ENCODE data around the gene COQ8A. TPM values are rescaled to one million over a fixed set of nuclear protein-coding genes. Genes with fewer than 3 reads are reported as not detected.

Gene COQ8A
- polyA plus RNA-seq, 1 experiment = 5.3 TPM

- Histone ChIP-seq H3K9me3 (ENCODE audit: control insufficient read depth, insufficient read depth, low read length) (peaks cover 5% of the 10 kb centered on the region), H3K4me3 (ENCODE audit: low read depth, low read length) (no peak overlapping the region), H3K27me3 (ENCODE audit: control insufficient read depth, insufficient read depth, low read length) (no peaks in the 10 kb centered on the region), H3K27ac (ENCODE audit: low read depth, low read length) (peak overlapping the region; percentile 47)
- POLR2A ChIA-PET = interaction anchor here (1.4 kb wide), 1 partner anchor 34 kb away, joined by 3 read pairs; no protein-coding TSS in a partner anchor
- CTCF ChIA-PET = interaction anchor here (0.5 to 1.2 kb wide), 2 partner anchors 125 to 336 kb away, joined by 3 to 4 read pairs; no protein-coding TSS in a partner anchor
- no peak for TF ChIP-seq CTCF (IDR thresholded peaks at IDR 0.05; ENCODE audit: low read depth, low read length)
- no peak for DNase-seq (ENCODE audit: low read depth, low spot score)
These were observed 33.3 kb downstream of the COQ8A start for GRCh38 chr1:226973371-226973897.

DNA sequence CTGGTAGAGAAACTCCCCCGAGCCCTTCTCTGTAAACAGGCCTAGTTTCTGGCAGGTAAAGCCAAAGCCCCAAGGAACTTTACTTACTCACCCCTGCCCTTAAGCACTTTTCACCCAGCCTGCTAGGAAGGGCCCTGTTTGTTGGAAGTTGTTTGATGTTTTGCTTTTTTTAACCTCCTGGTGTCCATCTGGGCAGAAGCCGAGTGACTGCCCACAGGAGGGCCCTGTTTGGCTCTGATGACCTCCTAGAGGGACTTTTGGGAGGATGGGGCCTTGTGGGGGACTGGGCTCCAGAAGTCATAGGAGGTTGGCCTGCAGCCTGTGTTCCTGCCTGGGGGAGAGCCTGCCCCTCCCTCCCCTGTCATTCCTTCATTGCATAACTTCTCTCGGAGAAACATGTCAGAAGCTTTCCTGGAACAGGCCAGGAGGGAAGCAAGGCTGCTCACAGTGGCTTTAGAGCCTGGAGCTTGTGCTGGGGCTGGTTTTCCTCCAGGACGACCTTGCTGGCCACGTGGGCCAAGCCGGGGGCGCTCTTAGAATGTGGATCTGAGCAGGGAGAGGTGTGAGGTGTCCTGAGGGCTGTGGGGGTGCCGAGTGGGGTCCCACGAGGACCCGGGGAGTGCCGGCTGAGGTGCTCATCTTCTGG is 33.9 kb downstream of the COQ8A start:
- Histone ChIP-seq H3K27ac (ENCODE audit: low read depth, low read length) (peak overlapping the region; percentile 47), H3K27me3 (ENCODE audit: control insufficient read depth, insufficient read depth, low read length) (no peaks in the 10 kb centered on the region), H3K9me3 (ENCODE audit: control insufficient read depth, insufficient read depth, low read length) (peaks cover 5% of the 10 kb centered on the region), H3K4me3 (ENCODE audit: low read depth, low read length) (no peak overlapping the region)
- ChIA-PET CTCF (interaction anchor here (0.5 to 1.2 kb wide), 3 partner anchors 19 to 336 kb away, joined by 3 to 4 read pairs (median 3); no protein-coding TSS in a partner anchor), POLR2A (interaction anchor here (1.4 kb wide), 1 partner anchor 35 kb away, joined by 3 read pairs; no protein-coding TSS in a partner anchor)
- DNase-seq (ENCODE audit: low read depth, low spot score) = no peak
- 0 out of 2 replicates have a peak, but pooled peaks have one; percentile 2 for TF ChIP-seq CTCF (IDR thresholded peaks at IDR 0.05; ENCODE audit: low read depth, low read length)

DNA sequence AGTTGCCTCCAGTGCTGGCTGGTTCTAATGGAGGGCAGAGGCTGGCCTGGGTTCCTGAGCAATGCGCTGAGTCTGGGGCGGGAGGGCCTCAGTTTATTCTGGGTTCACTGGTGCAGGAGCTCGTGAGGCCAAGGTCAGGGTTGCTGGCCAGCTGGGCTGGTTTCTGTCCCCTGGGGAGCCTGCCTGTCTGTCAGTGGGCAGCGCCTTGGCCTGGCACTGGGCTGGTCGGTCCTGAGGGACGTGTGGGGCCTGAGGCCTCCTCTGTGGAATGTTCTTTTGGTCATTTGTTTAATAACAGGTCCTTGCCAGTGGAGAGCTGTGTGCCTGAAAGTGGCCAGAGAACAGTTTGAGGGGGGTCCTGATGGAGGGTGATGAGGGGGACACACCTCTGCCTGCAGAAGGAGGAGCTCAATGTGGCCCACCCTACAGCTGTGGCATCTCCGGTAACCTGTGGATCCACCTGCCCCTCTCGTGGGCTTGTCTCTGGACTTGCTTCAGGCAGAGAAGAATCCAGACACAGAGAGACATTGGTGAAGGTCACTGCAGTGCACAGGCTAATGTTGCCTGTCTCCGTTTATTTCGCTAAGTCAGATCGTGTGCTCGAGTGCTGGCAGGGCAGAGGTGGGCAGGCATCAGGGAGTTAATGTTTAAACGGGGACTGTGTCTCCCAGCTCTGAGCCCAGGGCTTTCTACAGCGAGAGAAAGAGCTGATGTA is 34.6 kb downstream of the COQ8A start:
- ChIA-PET CTCF (interaction anchor here (1.0 to 1.2 kb wide), 2 partner anchors 19 to 337 kb away, joined by 3 to 4 read pairs; no protein-coding TSS in a partner anchor), POLR2A (interaction anchor here (1.4 kb wide), 1 partner anchor 35 kb away, joined by 3 read pairs; no protein-coding TSS in a partner anchor)
- no peaks in the 10 kb centered on the region for H3K27me3 ChIP-seq (ENCODE audit: control insufficient read depth, insufficient read depth, low read length)
- TF ChIP-seq CTCF (IDR thresholded peaks at IDR 0.05; ENCODE audit: low read depth, low read length) = no peak
- H3K4me3 ChIP-seq (ENCODE audit: low read depth, low read length) = no peak overlapping the region
- peaks cover 5% of the 10 kb centered on the region for H3K9me3 ChIP-seq (ENCODE audit: control insufficient read depth, insufficient read depth, low read length)
- no peak for DNase-seq (ENCODE audit: low read depth, low spot score)
- peak overlapping the region; percentile 47 for H3K27ac ChIP-seq (ENCODE audit: low read depth, low read length)

DNA sequence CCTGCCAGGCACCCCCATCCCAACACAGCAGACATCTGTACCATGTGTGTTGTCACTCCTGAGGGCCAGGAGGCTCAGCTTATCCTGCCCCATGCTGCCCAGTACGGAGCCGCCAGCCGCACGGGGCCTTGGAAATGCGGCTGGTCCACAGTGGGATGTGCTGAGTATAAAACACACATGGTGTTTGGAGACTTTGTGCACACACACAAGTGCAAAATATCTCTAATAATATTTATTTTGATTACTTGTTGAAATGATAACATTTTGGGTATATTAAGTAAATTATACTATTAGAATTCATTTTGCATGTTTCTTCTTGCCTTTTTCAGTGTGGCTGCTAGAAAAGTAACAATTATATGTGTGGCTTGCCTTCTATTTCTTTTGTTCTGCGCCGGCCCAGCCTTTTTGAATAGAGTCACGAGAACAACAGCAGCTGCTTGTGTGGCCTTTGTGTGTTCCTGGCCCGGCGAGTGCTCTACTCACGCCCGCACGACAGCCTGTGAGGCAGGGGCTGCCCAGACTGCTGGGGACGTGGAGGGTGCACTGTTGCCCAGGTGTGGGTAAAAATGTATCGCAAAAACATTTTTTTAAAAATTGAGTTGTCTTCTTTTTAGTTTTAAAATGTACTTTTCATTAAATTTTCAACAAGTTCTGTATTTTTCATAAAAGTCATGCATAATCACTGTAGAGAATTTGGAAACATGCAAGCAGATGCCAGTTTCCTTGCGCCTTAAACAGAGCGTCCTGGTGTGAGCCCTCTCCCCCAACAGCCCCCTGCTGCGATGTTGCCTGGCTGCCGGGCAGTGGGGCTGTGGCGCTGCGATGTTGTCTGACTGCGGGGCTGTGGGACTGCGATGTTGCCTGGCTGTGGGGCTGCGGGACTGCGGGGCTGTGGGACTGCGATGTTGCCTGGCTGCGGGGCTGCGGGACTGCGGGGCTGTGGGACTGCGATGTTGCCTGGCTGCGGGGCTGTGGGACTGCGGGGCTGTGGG is 35.5 kb downstream of the COQ8A start:
- no peak for DNase-seq (ENCODE audit: low read depth, low spot score)
- Histone ChIP-seq H3K4me3 (ENCODE audit: low read depth, low read length) (no peak overlapping the region), H3K27ac (ENCODE audit: low read depth, low read length) (no peak overlapping the region), H3K9me3 (ENCODE audit: control insufficient read depth, insufficient read depth, low read length) (peaks cover 5% of the 10 kb centered on the region), H3K27me3 (ENCODE audit: control insufficient read depth, insufficient read depth, low read length) (no peaks in the 10 kb centered on the region)
- POLR2A ChIA-PET = no interaction called here
- CTCF ChIA-PET = interaction anchor here (1.0 kb wide), 1 partner anchor 18 kb away, joined by 3 read pairs; no protein-coding TSS in a partner anchor
- TF ChIP-seq CTCF (IDR thresholded peaks at IDR 0.05; ENCODE audit: low read depth, low read length) = no peak
